HEK293 (cell line): Measurements from ENCODE around the gene CNGB1.

Experiments used
- ZBTB7A ChIP-seq: fragments of 450-650 bp; formaldehyde crosslinking; IDR thresholded peaks from 2 replicates; pipeline ENCODE4 v1.5.1; 2016; ENCODE audit warnings: low read depth, missing biosample characterization, missing genetic modification characterization
- ZNF561 ChIP-seq: fragments of 450-650 bp; IDR thresholded peaks from 2 replicates; pipeline ENCODE4 v1.5.1; 2018; ENCODE audit warnings: missing biosample characterization, missing genetic modification characterization, borderline replicate concordance
- ZNF843 ChIP-seq: fragments of 450-650 bp; formaldehyde crosslinking; IDR thresholded peaks from 2 replicates; pipeline ENCODE4 v1.5.1; 2016; ENCODE audit warnings: missing biosample characterization, missing genetic modification characterization

GRCh38 chr16:57984443-57985203 is 13.7 kb upstream of the CNGB1 start:
- TF ChIP-seq ZBTB7A (tag by site-specific recombination) (no peak), ZNF843 (tag by site-specific recombination) (no peak), ZNF561 (tag by site-specific recombination) (no peak)
